ENCODE measurements around the gene PML.
A peak's percentile ranks its signal among the peaks of the same experiment; 100 is the strongest.

PML gene

GRCh38 chr15:73979636-73980035, 14.9 kb upstream of the PML start:
- Histone ChIP-seq H3K9me3 (ENCODE audit: severe bottlenecking) (no peaks in the 10 kb centered on the region), H3K27me3 (ENCODE audit: insufficient read depth, poor library complexity, severe bottlenecking) (no peaks in the 10 kb centered on the region), H3K27ac (ENCODE audit: poor library complexity, severe bottlenecking) (no peak overlapping the region), H3K36me3 (ENCODE audit: low read depth) (no peaks in the 10 kb centered on the region), H3K4me3 (ENCODE audit: severe bottlenecking) (no peak overlapping the region), H3K4me1 (ENCODE audit: insufficient read depth, poor library complexity, severe bottlenecking) (peaks cover 33% of the 10 kb centered on the region)
- no peak for DNase-seq (ENCODE audit: low spot score)
- ATAC-seq (ENCODE audit: low read depth): no peak
- TF ChIP-seq CTCF (IDR thresholded peaks at IDR 0.05; ENCODE audit: poor library complexity, severe bottlenecking): no peak

GRCh38 chr15:73981761-73982221, 12.7 kb upstream of the PML start:
- H3K9me3 ChIP-seq (ENCODE audit: severe bottlenecking): no peaks in the 10 kb centered on the region
- no peaks in the 10 kb centered on the region for H3K27me3 ChIP-seq (ENCODE audit: insufficient read depth, poor library complexity, severe bottlenecking)
- no peaks in the 10 kb centered on the region for H3K36me3 ChIP-seq (ENCODE audit: low read depth)
- H3K4me1 ChIP-seq (ENCODE audit: insufficient read depth, poor library complexity, severe bottlenecking): peaks cover 40% of the 10 kb centered on the region
- DNase-seq (ENCODE audit: low spot score): no peak
- TF ChIP-seq CTCF (IDR thresholded peaks at IDR 0.05; ENCODE audit: poor library complexity, severe bottlenecking): no peak
- peak overlapping the region; percentile 95 for H3K27ac ChIP-seq (ENCODE audit: poor library complexity, severe bottlenecking)
- no peak; the same call in 2 of the 3 replicates for ATAC-seq (ENCODE audit: low read depth)
- H3K4me3 ChIP-seq (ENCODE audit: severe bottlenecking): no peak overlapping the region

- no peak for TF ChIP-seq CTCF (IDR thresholded peaks at IDR 0.05; ENCODE audit: poor library complexity, severe bottlenecking)
- H3K9me3 ChIP-seq (ENCODE audit: severe bottlenecking): no peaks in the 10 kb centered on the region
- H3K4me3 ChIP-seq (ENCODE audit: severe bottlenecking): no peak overlapping the region
- ATAC-seq (ENCODE audit: low read depth): peak; percentile 80
- H3K27ac ChIP-seq (ENCODE audit: poor library complexity, severe bottlenecking): peak overlapping the region; percentile 95
- no peaks in the 10 kb centered on the region for H3K36me3 ChIP-seq (ENCODE audit: low read depth)
- peak; percentile 90 for DNase-seq (ENCODE audit: low spot score)
- peaks cover 41% of the 10 kb centered on the region for H3K4me1 ChIP-seq (ENCODE audit: insufficient read depth, poor library complexity, severe bottlenecking)
- no peaks in the 10 kb centered on the region for H3K27me3 ChIP-seq (ENCODE audit: insufficient read depth, poor library complexity, severe bottlenecking)
Measured at GRCh38 chr15:73982222-73982962, 12.1 kb upstream of the PML start.

GRCh38 chr15:73983211-73983727, 11.2 kb upstream of the PML start:
- DNase-seq (ENCODE audit: low spot score) (peak; percentile 97), ATAC-seq (ENCODE audit: low read depth) (peak; percentile 85)
- Histone ChIP-seq H3K4me3 (ENCODE audit: severe bottlenecking) (no peak overlapping the region), H3K4me1 (ENCODE audit: insufficient read depth, poor library complexity, severe bottlenecking) (peaks cover 49% of the 10 kb centered on the region), H3K36me3 (ENCODE audit: low read depth) (no peaks in the 10 kb centered on the region), H3K27ac (ENCODE audit: poor library complexity, severe bottlenecking) (peak overlapping the region; percentile 95), H3K27me3 (ENCODE audit: insufficient read depth, poor library complexity, severe bottlenecking) (no peaks in the 10 kb centered on the region), H3K9me3 (ENCODE audit: severe bottlenecking) (no peaks in the 10 kb centered on the region)
- TF ChIP-seq CTCF (IDR thresholded peaks at IDR 0.05; ENCODE audit: poor library complexity, severe bottlenecking): no peak

GRCh38 chr15:73983773-73984172, 10.7 kb upstream of the PML start:
- no peaks in the 10 kb centered on the region for H3K9me3 ChIP-seq (ENCODE audit: severe bottlenecking)
- H3K36me3 ChIP-seq (ENCODE audit: low read depth): no peaks in the 10 kb centered on the region
- H3K27me3 ChIP-seq (ENCODE audit: insufficient read depth, poor library complexity, severe bottlenecking): no peaks in the 10 kb centered on the region
- H3K27ac ChIP-seq (ENCODE audit: poor library complexity, severe bottlenecking): peak overlapping the region; percentile 95
- TF ChIP-seq CTCF (IDR thresholded peaks at IDR 0.05; ENCODE audit: poor library complexity, severe bottlenecking): no peak
- no peak overlapping the region for H3K4me3 ChIP-seq (ENCODE audit: severe bottlenecking)
- H3K4me1 ChIP-seq (ENCODE audit: insufficient read depth, poor library complexity, severe bottlenecking): peaks cover 54% of the 10 kb centered on the region
- ATAC-seq (ENCODE audit: low read depth) (no peak), DNase-seq (ENCODE audit: low spot score) (no peak)
